ENCODE data around the gene PNPLA1.
A peak's percentile ranks its signal among the peaks of the same experiment; 100 is the strongest.

The PNPLA1 gene

GRCh38 chr6:36334832-36335459 is 65.1 kb downstream of the PNPLA1 start (continued):
- no peak for TF ChIP-seq KLF16 (tag by site-specific recombination; IDR thresholded peaks at IDR 0.05)
- TF ChIP-seq ZNF629 (tag by site-specific recombination; IDR thresholded peaks at IDR 0.05) = peak; percentile 68
- no peak for TF ChIP-seq ZNF423 (tag by site-specific recombination; IDR thresholded peaks at IDR 0.05)
- no peak for TF ChIP-seq SCRT1 (tag by site-specific recombination; IDR thresholded peaks at IDR 0.05; ENCODE audit: borderline replicate concordance)
- TF ChIP-seq ZBTB11 (tag by site-specific recombination; conservative IDR thresholded peaks at IDR 0.05; ENCODE audit: low read depth) = no peak
- TF ChIP-seq ZNF518A (tag by site-specific recombination; conservative IDR thresholded peaks at IDR 0.05; ENCODE audit: low read depth) = no peak
- 0 out of 2 replicates have a peak, but pooled peaks have one; percentile 28 for TF ChIP-seq ZNF692 (tag by site-specific recombination; IDR thresholded peaks at IDR 0.05)
- TF ChIP-seq EGR2 (tag by site-specific recombination; IDR thresholded peaks at IDR 0.05; ENCODE audit: low read depth) = no peak
- no peak for TF ChIP-seq ZNF768 (tag by site-specific recombination; IDR thresholded peaks at IDR 0.05)
- TF ChIP-seq ZBTB17 (tag by site-specific recombination; IDR thresholded peaks at IDR 0.05) = peak; percentile 44; the same call in 1 of the 2 replicates
- TF ChIP-seq ZNF221 (tag by site-specific recombination; IDR thresholded peaks at IDR 0.05; ENCODE audit: borderline replicate concordance) = no peak
- peak; percentile 54; the same call in 1 of the 2 replicates for TF ChIP-seq SCRT2 (tag by site-specific recombination; IDR thresholded peaks at IDR 0.05)
- TF ChIP-seq ZNF239 (tag by site-specific recombination; IDR thresholded peaks at IDR 0.05) = no peak
- no peak for TF ChIP-seq ZBTB26 (tag by site-specific recombination; optimal IDR thresholded peaks at IDR 0.05)
- no peak for TF ChIP-seq ZNF624 (tag by site-specific recombination; IDR thresholded peaks at IDR 0.05)
- TF ChIP-seq ZNF529 (tag by site-specific recombination; IDR thresholded peaks at IDR 0.05; ENCODE audit: insufficient replicate concordance) = no peak
- no peak for TF ChIP-seq ZSCAN4 (tag by site-specific recombination; IDR thresholded peaks at IDR 0.05)
- no peak for TF ChIP-seq ZXDB (tag by site-specific recombination; IDR thresholded peaks at IDR 0.05)
- no peak for TF ChIP-seq ZNF132 (tag by site-specific recombination; IDR thresholded peaks at IDR 0.05; ENCODE audit: borderline replicate concordance)
- no peak for TF ChIP-seq BCL11B (tag by site-specific recombination; IDR thresholded peaks at IDR 0.05; ENCODE audit: low read depth)
- no peak; the same call in 1 of the 2 replicates for TF ChIP-seq GLIS2 (tag by site-specific recombination; IDR thresholded peaks at IDR 0.05)
- TF ChIP-seq SP7 (tag by site-specific recombination; IDR thresholded peaks at IDR 0.05) = 0 out of 2 replicates have a peak, but pooled peaks have one; percentile 31
- no peak for TF ChIP-seq ZNF610 (tag by site-specific recombination; IDR thresholded peaks at IDR 0.05; ENCODE audit: borderline replicate concordance)
- no peak for TF ChIP-seq ZNF138 (tag by site-specific recombination; IDR thresholded peaks at IDR 0.05; ENCODE audit: borderline replicate concordance)

Data from HEK293 (cell line).